ENCODE measurements around the gene FAM161B. TPM values are rescaled to one million over a fixed set of nuclear protein-coding genes. Genes with fewer than 3 reads are reported as not detected.

FAM161B gene
- total RNA-seq, 1 donor from 2014 or later, result 0.13 TPM

DNA sequence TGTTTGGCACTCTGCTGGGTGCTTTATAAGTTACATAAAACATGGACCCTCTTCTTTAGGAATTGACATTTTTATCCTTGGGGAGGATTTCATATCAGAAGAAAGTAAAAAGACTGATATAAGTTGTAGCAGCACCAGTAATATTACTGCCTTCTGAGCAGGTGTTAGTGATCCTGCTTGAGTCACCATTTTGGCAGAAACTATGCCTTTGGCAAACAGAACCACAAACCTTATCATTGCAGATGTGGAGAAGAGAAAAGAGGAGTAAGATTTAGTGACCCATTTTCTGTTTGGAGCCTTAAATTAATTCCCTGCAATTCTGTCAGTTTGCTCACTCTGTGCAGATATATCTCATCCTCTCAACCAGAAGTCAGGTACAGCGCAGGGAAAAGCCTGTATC, 40.2 kb downstream of the FAM161B start:
- no peaks in the 10 kb centered on the region for H3K4me1 Mint-ChIP-seq
- no peak overlapping the region for H3K4me3 Mint-ChIP-seq
- no peak overlapping the region for H3K4me3 ChIP-seq
- H3K27me3 Mint-ChIP-seq (ENCODE audit: insufficient read depth, low read depth), result no peaks in the 10 kb centered on the region
- H3K36me3 Mint-ChIP-seq, result peaks cover 31% of the 10 kb centered on the region
- no peaks in the 10 kb centered on the region for H3K9me3 Mint-ChIP-seq
- no peaks in the 10 kb centered on the region for H3K79me2 ChIP-seq (ENCODE audit: low read depth)
- H3K27ac Mint-ChIP-seq, result no peak overlapping the region
- DNase-seq (ENCODE audit: low spot score), result no peak
- peaks cover 3% of the 10 kb centered on the region for H4K20me1 ChIP-seq (ENCODE audit: low read depth)
- no peak overlapping the region for H2AFZ ChIP-seq (replicated peaks)
- H3F3A ChIP-seq (ENCODE audit: low read depth), result no peaks in the 10 kb centered on the region
- TF ChIP-seq CTCF (IDR thresholded peaks at IDR 0.05) (no peak), EZH2 (IDR thresholded peaks at IDR 0.05) (no peak), EZH2phosphoT487 (IDR thresholded peaks at IDR 0.05) (no peak)
- peaks cover 25% of the 10 kb centered on the region for H3K36me3 ChIP-seq
- no peak overlapping the region for H3K4me2 ChIP-seq
- no peaks in the 10 kb centered on the region for H3K27me3 ChIP-seq
- no peaks in the 10 kb centered on the region for H3K9me3 ChIP-seq (ENCODE audit: low read depth)
- no peak overlapping the region for H3K9ac ChIP-seq
- H3K27ac ChIP-seq, result no peak overlapping the region
- no peaks in the 10 kb centered on the region for H3K4me1 ChIP-seq

DNA sequence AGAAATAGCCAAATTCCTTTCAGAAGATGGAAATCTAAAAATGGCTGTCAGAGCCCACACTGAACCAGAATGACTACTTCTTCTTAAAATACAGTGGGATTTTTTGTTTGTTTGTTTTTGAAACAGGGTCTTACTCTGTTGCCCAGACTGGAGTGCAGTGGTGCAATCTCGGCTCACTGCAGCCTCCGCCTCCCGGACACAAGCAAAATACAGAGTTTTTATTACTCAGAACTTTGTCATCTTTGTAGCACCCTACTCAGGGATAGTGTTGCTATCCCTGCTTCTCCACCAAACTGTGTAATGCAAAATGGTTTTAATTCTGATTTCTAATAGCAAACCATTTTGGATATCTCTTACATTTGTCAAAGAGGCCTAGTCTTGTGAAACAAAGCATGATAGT, 46.9 kb downstream of the FAM161B start:
- H3F3A ChIP-seq (ENCODE audit: low read depth), result no peaks in the 10 kb centered on the region
- TF ChIP-seq EZH2phosphoT487 (IDR thresholded peaks at IDR 0.05) (no peak), CTCF (IDR thresholded peaks at IDR 0.05) (no peak), EZH2 (IDR thresholded peaks at IDR 0.05) (no peak)
- no peak overlapping the region for H3K27ac ChIP-seq
- Mint-ChIP-seq H3K27ac (no peak overlapping the region), H3K27me3 (ENCODE audit: insufficient read depth, low read depth) (peaks cover 3% of the 10 kb centered on the region), H3K4me1 (no peaks in the 10 kb centered on the region), H3K9me3 (no peaks in the 10 kb centered on the region), H3K36me3 (peaks cover 14% of the 10 kb centered on the region), H3K4me3 (no peak overlapping the region)
- H2AFZ ChIP-seq (replicated peaks), result no peak overlapping the region
- peaks cover 11% of the 10 kb centered on the region for H3K36me3 ChIP-seq
- no peaks in the 10 kb centered on the region for H3K4me1 ChIP-seq
- H3K79me2 ChIP-seq (ENCODE audit: low read depth), result no peaks in the 10 kb centered on the region
- H3K4me2 ChIP-seq, result no peak overlapping the region
- DNase-seq (ENCODE audit: low spot score), result no peak
- no peaks in the 10 kb centered on the region for H3K9me3 ChIP-seq (ENCODE audit: low read depth)
- no peak overlapping the region for H3K9ac ChIP-seq
- H3K27me3 ChIP-seq, result no peaks in the 10 kb centered on the region
- H4K20me1 ChIP-seq (ENCODE audit: low read depth), result no peaks in the 10 kb centered on the region
- H3K4me3 ChIP-seq, result no peak overlapping the region

GRCh38 chr14:73896521-73896920, 53.4 kb downstream of the FAM161B start:
- Histone ChIP-seq H2AFZ (replicated peaks) (no peak overlapping the region), H3K4me2 (no peak overlapping the region), H3F3A (ENCODE audit: low read depth) (no peaks in the 10 kb centered on the region), H3K9ac (no peak overlapping the region), H4K20me1 (ENCODE audit: low read depth) (peaks cover 5% of the 10 kb centered on the region), H3K4me3 (no peak overlapping the region), H3K27ac (no peak overlapping the region), H3K79me2 (ENCODE audit: low read depth) (peaks cover 21% of the 10 kb centered on the region), H3K4me1 (no peaks in the 10 kb centered on the region), H3K36me3 (peaks cover 12% of the 10 kb centered on the region), H3K9me3 (ENCODE audit: low read depth) (no peaks in the 10 kb centered on the region), H3K27me3 (no peaks in the 10 kb centered on the region)
- H3K36me3 Mint-ChIP-seq, result peaks cover 29% of the 10 kb centered on the region
- DNase-seq (ENCODE audit: low spot score), result no peak
- TF ChIP-seq EZH2phosphoT487 (IDR thresholded peaks at IDR 0.05), result no peak
- no peak for TF ChIP-seq CTCF (IDR thresholded peaks at IDR 0.05)
- TF ChIP-seq EZH2 (IDR thresholded peaks at IDR 0.05), result no peak
- H3K27me3 Mint-ChIP-seq (ENCODE audit: insufficient read depth, low read depth), result no peaks in the 10 kb centered on the region
- H3K27ac Mint-ChIP-seq, result no peak overlapping the region
- H3K9me3 Mint-ChIP-seq, result no peaks in the 10 kb centered on the region
- H3K4me1 Mint-ChIP-seq, result no peaks in the 10 kb centered on the region
- H3K4me3 Mint-ChIP-seq, result no peak overlapping the region

Data from neural progenitor cell (in vitro differentiated cells).